Activated T-cell treated with anti-CD3 and anti-CD28 coated beads for 1 hour (primary cell): ENCODE data around the gene ACAP3.

Experiments
- DNase-seq: peaks from one replicate; pipeline ENCODE4 v3.0.0-alpha.2; 2020; ENCODE audit warnings: low read depth

ACAP3 gene

DNA sequence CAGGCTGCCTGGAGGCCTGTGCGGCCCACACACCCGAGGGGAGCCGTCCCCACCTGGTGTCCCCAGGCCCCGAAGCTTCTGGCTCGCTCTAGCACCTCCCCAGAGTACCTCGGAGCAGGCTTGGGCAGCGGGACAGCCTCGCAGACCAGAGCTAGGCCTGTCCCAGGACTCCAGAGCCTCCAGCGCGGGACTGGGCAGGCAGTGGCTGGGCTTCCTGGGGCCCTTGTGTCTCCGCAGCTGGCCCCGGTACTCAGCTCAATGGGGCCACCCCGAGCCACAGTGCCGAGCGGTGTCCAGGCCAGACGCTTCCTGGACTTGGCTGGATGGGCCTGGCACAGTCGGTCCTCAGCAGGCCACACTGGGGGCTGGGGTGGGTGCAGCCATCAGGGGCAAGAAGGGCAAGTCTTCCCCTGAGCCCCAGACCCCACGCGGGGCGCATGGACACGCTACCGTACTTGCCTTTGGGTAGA lies 22.6 kb downstream of the ACAP3 start:
- no peak for DNase-seq

DNA sequence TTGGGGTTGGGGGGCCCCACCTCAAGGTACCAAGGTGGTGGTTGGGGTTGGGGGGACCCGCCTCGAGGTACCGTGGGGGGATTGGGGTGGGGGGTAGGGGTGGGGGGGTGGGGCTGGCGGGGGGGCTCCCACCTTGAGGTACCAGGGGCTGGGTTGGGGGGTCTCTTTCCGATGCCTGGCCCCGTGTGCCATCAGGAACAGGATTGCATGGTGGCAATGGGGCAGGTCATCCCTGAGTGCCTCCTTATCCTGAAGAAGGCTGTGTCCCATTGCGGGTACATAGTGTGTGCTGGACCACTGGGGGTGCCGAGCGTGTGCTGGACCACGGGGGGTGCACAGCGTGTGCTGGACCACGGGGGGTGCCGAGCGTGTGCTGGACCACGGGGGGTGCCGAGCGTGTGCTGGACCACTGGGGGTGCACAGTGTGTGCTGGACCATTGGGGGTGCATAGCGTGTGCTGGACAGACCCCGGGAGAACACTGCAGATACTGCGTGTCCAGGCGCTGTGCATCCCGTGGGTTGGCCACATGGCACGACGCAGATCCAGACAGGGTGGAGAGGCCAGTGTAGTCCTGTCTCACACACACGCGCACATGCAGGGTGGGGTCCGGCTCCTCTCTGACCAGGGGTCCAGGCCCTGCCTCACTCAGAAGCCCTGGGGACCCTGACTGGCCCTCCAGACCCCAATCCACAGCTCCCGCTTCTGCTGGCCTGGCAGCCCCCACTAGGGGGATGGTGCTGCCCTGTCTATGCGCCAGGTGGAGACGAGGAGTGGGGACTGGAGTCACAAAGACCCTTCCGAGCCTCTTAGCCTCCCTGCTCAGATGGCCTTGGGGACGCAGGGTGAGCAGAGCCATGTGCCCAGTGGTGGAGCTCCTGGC lies 23.3 kb downstream of the ACAP3 start:
- no peak for DNase-seq

DNA sequence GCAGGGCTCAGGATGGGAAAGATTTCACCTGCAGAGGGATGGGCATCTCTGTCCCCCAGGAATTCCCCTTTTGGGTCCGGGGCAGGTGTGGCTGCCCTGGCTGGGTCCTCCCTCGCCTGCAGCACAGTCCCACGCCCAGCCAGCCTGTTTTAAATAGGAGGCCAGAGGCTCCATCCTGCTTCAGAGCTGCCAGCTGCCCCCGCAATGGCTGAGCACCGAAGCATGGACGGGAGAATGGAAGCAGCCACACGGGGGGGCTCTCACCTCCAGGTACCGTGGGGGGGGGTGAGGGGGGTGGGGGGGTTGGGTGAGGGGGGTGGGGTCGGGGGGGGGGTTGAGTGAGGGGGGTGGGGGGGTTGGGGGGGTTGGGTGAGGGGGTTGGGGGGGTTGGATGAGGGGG lies 23.9 kb downstream of the ACAP3 start:
- DNase-seq, result no peak

DNA sequence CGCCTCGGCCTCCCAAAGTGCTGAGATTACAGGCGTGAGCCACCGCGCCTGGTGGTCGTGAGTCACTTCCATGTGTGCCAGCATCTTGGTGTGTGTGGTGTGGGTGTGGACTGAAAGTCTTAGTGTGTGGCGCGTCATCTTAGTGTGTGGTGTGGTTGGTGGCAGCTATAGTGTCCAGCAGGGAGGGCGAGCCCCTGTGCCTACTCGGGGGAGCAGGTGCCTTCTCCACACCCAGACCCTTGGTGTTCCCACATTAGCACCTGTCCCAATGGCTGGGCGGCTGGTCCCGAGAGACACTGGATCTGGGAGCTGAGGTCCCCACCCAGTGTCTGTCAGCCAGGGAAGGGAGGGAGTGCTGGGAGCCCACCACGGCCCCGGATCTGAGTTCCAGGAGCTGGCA lies 24.7 kb downstream of the ACAP3 start:
- no peak for DNase-seq

DNA sequence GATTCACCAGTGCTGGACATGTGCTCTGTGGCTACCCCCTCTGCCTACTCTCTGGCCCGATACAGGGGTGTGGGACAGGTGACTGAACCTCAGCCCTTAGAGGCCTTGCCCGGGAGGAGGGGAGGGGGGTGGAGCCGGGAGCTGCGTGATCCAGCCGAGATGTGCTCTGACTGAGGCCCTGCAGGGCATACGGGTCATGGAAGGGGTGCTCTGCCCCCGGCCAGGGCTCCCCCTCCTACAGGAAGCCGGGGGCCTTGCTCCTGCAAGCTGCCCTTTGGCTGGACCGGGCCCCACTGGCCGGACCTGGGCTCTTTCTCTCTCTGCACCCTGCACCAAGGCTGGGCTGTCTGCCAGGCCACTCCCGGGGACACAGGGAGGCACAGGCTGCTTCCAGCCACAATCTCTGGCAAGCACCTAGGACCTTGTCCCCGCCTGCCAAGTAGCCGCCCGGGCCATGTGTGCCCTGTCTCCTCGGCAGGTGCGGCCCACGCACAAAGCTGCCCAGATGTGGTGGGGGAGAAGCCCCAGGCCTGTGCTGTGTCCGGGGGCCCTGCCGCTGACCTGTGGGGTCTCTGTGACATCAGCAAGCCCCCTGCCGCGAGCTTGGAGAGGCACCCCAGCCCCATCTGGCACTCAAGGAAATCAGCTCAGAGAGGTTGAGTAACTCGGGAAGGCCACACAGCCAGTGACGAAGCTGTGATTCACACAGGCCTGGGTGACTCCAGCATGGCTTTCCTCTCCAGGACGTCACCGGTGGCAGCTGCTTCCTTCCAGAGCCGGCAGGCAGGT lies 26.0 kb downstream of the ACAP3 start:
- no peak for DNase-seq

DNA sequence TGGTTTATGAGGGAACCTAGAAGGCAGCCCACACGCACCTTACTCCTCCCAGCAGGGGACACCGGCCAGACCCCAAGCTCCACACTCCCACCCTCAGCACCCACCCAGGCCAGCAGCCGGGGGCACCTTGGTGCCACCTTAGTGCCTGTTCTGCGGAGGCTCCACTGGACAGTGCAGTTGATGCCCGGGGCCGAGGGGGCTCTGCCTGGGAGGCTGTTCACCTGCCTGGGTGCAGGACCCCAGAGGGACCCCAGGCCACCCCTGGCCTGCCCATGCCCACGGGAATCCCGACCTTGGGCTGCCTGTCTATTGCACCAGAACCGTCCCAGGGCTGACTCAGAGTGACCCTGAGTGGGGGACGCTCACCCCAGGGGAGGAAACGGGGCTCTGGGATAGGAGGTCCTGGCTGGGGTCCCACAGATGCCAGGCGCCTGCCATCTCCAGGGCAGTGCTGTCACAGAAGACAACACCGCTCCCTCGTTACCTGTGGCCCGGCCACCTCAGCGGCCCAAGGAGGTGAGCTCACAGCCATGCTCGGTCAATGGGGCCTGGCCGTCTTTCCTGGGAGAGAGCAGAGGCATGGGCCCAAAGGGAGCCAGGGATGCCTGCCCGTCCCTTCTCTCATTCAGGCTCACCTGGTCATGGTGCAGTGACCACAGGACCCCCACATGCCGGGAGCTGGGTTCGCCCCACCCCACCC lies 26.8 kb downstream of the ACAP3 start:
- no peak for DNase-seq

DNA sequence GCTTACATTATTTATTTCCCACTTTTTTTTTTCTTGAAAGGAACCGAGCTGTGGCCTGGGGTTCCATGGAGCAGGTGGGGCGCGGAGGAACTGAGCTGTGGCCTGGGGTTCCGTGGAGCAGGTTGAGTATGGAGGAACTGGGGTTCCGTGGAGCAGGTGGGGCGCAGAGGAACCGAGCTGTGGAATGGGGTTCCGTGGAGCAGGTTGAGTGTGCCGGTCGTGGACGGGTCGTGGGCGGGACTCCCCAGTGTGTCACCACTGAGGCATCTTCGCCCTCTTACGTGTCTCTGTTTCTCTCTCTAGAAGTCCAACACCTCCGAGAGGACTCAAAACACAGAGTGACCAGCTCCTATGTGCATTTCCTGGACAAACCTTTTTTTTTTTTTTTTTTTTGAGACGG lies 28.7 kb downstream of the ACAP3 start:
- DNase-seq, result no peak

DNA sequence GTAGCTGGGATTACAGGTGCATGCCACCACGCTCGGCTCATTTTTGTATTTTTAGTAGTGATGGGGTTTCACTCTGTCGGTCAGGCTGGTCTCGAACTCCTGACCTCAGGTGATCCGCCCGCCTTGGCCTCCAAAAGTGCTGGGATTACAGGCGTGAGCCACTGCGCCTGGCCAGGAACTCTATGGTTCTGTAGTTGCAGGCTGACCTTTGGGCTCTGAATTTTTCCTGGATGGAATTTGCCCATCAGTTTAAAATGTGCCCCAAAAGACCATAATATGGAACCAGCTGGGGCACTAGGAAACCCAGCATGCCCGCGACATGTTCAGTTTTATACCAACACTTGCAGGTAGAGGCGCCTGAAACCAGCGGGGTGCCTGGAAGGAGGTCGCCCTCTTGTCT lies 29.1 kb downstream of the ACAP3 start:
- no peak for DNase-seq

DNA sequence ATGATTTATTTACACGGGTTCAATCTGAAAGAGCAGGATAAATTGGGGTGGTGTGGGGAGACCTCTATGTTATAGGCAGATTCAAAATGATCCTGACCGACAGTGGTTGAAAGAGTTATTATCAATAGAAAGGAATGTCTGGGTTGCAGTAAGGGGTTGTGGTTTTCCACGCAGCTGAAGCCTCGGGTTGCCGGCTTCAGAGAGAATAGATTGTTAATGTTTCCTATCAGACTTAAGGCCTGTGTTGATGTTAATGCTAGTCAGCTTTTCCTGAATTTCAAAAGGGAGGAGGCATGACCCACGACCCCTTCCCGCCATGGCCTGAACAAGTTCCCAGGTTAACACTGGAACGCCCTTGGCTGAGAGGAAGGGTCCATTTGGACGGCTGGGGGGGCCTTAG lies 31.9 kb downstream of the ACAP3 start:
- no peak for DNase-seq

DNA sequence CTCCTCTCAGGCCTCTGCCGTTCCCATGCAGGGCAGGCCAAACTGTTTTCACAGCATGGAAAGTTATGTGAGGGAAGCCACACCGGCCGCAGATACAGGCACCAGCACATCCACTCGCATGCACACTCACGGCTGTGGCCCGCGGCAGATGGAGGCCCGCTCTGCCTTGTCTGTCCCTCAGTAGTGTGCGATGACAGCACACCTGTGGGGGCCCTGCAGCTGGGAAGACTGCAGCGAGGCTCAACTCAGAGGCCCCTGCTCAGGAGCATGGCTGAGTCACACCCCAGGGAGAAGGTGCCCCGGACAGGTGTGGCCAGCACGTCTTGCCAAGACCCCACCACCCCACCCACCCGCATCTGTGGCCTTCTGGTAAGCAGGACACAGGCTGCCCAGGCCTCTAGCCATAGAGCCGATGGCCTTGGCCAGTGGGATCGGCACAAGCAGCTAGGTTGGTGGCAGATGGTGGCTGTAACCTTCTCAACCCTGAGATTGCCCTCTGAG lies 32.7 kb downstream of the ACAP3 start:
- no peak for DNase-seq

DNA sequence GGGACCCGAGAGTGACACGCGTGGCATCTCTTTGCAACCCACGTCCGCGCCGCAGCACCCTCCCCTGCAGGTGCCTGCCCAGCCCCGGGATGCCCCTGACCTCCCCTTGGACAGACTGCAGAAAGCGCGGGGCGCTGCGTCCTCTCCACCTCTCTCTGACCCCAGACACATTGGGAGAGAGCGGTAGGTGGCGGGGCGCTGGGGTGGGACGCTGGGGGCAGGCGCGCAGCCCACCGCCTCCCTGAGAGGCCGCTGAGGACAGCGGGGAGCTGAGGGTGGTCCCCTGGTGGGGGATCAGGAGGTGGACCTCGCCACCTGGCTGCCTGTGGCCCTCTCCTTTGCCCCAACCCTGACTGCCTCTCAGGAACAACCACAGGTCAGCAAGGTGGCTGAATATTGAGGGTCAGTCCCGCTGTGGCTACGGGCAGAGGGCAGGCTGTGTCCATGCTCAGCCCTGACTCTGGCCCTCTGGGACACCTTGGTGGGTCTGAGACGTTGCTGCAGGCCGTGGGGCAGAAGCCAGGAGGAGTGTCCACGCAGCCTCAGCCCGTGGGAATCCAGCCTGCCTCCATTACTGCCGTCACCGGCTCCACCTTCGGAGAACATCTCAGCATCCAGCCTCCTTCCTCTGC lies 33.3 kb downstream of the ACAP3 start:
- no peak for DNase-seq

DNA sequence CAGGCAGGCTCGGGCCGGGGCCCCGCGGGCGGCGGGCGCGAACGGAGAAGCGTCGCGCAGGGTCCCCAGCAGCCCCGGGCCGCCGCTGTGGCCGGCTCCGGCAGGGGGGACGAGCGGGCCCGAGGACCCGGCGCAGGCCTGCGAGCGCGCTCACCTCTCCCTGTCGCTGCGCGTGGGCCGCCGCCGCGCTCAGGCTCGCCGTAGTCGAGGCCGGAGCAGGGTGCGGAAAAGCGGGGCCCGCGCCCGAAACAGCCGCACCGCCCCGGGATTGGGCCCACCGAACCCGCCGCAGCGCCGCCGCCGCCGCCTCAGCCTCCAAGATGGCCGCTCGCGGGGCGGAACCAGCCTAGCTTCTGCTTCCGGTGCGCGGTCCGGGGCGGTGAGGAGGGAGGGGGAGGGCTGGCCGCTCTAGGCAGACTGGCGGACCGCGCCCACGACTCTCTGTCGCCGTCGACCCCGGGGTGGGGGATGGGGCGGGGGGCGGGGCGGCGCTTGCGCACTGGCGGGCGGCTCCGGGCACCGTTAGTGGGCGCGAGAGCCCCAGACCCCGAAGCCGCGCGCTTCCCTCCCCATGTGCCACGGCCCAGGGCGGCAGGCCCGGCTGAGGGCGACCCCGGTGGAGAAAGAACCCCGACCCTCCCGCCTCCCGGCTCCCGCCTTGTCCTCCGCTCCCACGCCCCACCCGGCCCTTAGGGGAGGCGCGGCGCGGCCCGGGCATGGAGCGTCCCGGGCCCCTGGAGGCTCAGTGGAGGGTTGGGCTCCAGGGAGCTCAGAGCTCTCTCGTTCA lies 34.0 kb downstream of the ACAP3 start, which contains the start of gene UBE2J2:
UBE2J2 (minus strand) TSS at position 343 of the 787 bp plus-strand sequence. CDS start 5,862 bp downstream, outside the sequence.
- DNase-seq, result peak; percentile 91

DNA sequence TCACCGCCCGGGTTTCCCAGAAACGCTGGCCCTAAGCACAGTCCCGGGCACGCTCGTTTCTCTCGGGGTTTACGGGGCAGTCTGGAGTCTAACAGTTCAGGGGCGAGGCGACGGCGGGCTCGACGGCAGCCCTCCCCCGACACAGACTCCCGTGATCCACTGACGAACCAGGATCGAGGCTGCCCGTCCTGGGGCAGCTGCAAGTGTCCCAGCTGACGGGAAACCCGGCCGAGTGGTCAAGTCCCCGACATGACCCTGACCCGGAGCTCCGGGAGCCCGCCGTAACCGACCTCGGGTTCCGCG lies 34.6 kb downstream of the ACAP3 start:
- DNase-seq, result no peak

DNA sequence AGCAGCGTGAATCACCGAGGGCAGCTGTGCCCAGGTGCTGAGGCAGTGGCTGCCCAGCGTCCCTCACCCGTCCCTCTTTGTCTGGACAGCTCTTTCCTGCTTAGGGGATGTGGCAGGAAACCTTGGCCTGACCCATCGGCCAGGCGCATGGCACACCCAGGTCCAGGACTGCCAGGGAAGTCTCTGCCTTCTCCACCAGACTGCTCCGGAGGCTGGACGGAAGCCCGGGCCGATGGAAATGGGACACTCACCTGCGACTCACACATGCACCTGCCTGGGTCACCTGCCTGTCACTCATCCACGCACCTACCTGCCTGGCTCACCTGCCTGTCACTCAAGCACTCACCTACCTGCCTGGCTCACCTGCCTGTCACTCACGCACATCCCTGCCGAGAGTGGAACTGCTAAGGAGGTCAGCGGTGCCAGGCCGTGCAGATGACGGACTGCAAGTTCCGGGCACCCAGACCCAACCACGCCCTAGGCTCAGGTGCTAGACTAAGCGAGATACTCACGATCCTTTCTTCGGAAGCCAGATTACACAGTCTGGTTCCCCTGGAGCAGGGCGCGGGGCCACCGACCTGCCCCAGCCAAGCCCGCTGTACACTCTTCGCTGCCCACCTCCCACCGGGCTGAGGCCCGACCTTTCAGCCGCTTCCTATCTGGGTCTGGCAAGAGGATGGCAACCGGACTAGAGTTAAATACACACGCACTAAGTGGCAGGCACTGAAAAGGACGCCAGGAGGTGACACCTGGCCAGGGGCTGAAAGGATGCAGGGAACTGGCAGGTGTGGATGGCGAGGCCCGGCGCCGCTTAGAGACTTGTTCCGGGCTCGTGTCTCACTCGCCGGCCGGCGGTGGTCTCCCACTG lies 35.2 kb downstream of the ACAP3 start:
- DNase-seq, result no peak

DNA sequence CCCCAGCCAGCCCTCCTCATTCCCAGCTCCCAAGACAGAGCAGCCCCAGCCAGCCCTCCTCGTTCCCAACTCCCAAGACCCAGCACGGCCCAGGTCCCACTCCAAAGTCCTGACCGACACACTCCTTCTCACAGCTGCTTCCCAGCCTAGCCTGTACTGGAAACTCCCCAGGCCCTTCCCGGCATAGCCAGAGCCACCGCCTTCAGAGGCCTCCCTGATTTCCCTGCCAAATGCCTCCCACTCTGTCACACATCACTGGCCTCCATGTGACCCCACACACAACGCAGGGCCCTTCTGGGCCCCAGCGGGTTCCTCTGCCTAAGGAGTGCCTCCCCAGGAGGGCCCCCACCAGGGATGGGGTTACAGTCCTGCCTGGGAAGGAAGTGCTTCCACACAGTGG lies 36.9 kb downstream of the ACAP3 start:
- DNase-seq, result no peak

DNA sequence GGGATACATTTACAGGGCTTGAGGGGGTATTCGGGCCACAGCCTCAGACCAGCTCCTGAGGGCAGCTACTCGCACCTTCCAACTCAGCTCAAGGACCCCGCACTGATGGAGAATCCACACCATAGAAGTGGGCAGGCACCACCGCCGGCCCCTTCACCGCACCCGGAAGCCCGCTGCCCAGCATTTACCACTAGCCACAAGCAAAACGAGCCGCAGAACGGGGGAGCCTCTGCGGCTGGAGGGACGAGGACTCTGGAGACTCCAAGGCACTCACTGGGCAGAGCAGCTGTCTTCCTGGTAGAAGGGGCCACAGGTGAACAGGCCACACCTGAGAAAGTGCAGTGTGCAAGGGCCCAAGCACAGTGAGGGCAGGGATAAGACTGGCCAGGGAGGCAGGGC lies 39.4 kb downstream of the ACAP3 start:
- no peak for DNase-seq

DNA sequence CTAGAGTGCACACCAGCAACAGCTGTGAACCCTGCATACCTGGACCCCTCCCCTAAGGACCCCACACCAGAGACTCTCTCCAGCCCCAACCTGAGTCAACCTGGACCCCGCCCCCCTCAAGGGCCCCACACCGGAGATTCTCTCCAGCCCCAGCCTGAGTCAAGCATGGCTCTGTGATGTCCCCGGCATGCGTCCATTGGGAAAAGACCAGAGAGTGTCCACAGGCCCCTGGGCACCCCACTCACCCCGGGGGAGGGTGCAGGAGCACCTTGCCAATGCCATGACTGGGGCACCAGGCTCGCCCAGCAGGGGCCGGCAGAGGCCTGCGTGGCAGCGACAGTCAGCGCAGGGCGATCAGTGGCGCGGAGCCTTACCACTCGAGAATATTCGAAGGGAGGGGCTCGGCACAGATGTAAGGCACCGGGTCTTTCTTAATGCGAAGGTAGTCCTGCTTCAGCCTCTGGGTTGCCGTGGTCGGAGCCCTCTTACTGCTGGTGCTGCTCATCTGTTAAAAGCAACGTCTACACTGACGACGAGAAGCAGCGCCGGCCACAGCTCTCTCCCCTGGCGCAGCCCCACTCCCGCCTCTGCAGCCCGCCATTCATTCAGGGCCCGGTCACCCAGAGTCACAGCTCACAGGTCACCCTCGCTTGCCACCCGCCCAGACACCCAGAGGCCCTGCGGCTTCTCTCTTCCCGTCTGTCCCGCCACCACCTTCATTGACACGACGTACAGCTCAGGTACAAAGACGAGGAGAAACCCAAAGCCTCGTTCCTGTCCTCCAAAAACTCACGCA lies 40.0 kb downstream of the ACAP3 start:
- DNase-seq, result no peak

DNA sequence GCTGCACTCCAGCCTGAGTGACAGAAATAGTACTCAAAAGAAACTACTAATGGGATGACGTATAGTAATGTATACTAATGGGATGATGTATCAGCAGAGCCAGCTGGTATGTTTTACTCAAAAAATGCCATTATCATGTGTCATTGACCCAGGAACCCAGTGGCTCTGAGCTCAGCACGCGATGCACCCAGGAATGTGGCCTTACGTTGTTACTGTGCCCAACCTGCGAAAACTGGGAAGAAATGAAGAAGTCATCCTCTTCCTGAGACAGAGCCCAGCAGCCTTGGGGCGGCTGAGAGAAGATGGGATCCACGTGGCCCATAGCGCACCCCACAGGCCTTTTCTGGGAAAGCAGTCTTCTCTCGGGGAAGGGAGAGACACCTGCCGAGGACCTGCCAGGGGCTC lies 42.9 kb downstream of the ACAP3 start:
- no peak for DNase-seq

DNA sequence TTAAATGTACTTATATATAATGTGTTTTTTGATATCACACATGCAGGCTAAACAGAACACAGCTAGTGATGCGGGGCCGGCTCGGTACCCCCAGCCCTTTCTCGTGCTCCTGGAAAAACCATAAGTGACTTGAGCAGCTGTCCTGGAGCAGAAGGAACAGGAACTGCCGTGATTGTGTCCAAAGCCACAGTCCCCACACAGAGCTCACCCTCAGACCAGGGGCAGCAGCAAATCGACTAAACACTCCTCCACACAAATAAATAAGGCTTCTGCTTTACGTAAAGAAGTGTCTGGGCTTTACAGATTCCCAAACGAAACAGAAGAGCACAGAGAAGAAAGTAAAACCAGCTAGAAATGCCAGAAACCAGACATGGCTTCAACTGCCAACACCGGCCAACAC lies 43.7 kb downstream of the ACAP3 start:
- DNase-seq, result no peak
